ENCODE measurements around the gene CPLANE1. TPM values are rescaled to one million over a fixed set of nuclear protein-coding genes. Genes with fewer than 3 reads are reported as not detected.
A peak's percentile ranks its signal among the peaks of the same experiment; 100 is the strongest.
"Not testable (repeated sequence)": the region's sequence is repeated elsewhere in the genome, so short reads cannot be mapped to it uniquely, and the experiment has no call there.

Gene CPLANE1
- total RNA-seq, 2 experiments from 2014 or later: 7.2 to 10.5 TPM

GRCh38 chr5:37112383-37112991 is 136.7 kb downstream of the CPLANE1 start:
- ATAC-seq (peak; percentile 60), DNase-seq (peak; percentile 27)
- peak overlapping the region; percentile 83 for H3K27ac Mint-ChIP-seq
- ChIA-PET CTCF (interaction anchor here (0.7 to 1.3 kb wide), 6 partner anchors 9 to 283 kb away, joined by 3 to 6 read pairs (median 4); no protein-coding TSS in a partner anchor), POLR2A (interaction anchor here (1.4 kb wide), 1 partner anchor 9 kb away, joined by 3 read pairs; no protein-coding TSS in a partner anchor)
- peaks cover 4% of the 10 kb centered on the region for H3K9me3 Mint-ChIP-seq (ENCODE audit: insufficient read depth)
- H3K4me1 Mint-ChIP-seq (ENCODE audit: low read depth): peaks cover 43% of the 10 kb centered on the region
- no peaks in the 10 kb centered on the region for H3K27me3 Mint-ChIP-seq (ENCODE audit: low read depth)
- H3K4me3 Mint-ChIP-seq: peak overlapping the region; percentile 50
- H3K36me3 Mint-ChIP-seq (ENCODE audit: low read depth): peaks cover 54% of the 10 kb centered on the region

- Mint-ChIP-seq H3K27ac (peak overlapping the region; percentile 83), H3K4me3 (peak overlapping the region; percentile 50), H3K4me1 (ENCODE audit: low read depth) (peaks cover 43% of the 10 kb centered on the region), H3K9me3 (ENCODE audit: insufficient read depth) (peaks cover 4% of the 10 kb centered on the region), H3K27me3 (ENCODE audit: low read depth) (no peaks in the 10 kb centered on the region), H3K36me3 (ENCODE audit: low read depth) (peaks cover 61% of the 10 kb centered on the region)
- ChIA-PET CTCF (interaction anchor here (1.0 to 1.7 kb wide), 5 partner anchors 8 to 86 kb away, joined by 3 to 6 read pairs (median 4); no protein-coding TSS in a partner anchor), POLR2A (interaction anchor here (1.0 kb wide), 1 partner anchor 9 kb away, joined by 3 read pairs; no protein-coding TSS in a partner anchor)
- ATAC-seq (peak; percentile 83), DNase-seq (peak; percentile 60)
Measured at GRCh38 chr5:37111426-37112382, 137.5 kb downstream of the CPLANE1 start.

- ATAC-seq: no peak
- Mint-ChIP-seq H3K36me3 (ENCODE audit: low read depth) (peaks cover 59% of the 10 kb centered on the region), H3K9me3 (ENCODE audit: insufficient read depth) (peaks cover 4% of the 10 kb centered on the region), H3K4me3 (no peak overlapping the region), H3K27me3 (ENCODE audit: low read depth) (no peaks in the 10 kb centered on the region), H3K27ac (peak overlapping the region; percentile 63), H3K4me1 (ENCODE audit: low read depth) (peaks cover 48% of the 10 kb centered on the region)
- CTCF ChIA-PET: interaction anchor here (1.7 kb wide), 1 partner anchor 10 kb away, joined by 6 read pairs; no protein-coding TSS in a partner anchor
- POLR2A ChIA-PET: no interaction called here
- no peak for DNase-seq
Measured at GRCh38 chr5:37110135-37110534, 139.0 kb downstream of the CPLANE1 start.

GRCh38 chr5:37109338-37109737 is 139.8 kb downstream of the CPLANE1 start:
- H3K27ac Mint-ChIP-seq: no peak overlapping the region
- ChIA-PET POLR2A (interaction anchor here (0.5 kb wide), 1 partner anchor 211 kb away, joined by 3 read pairs; no protein-coding TSS in a partner anchor), CTCF (no interaction called here)
- H3K36me3 Mint-ChIP-seq (ENCODE audit: low read depth): peaks cover 58% of the 10 kb centered on the region
- H3K27me3 Mint-ChIP-seq (ENCODE audit: low read depth): no peaks in the 10 kb centered on the region
- DNase-seq (no peak), ATAC-seq (no peak)
- H3K4me3 Mint-ChIP-seq: no peak overlapping the region
- peaks cover 48% of the 10 kb centered on the region for H3K4me1 Mint-ChIP-seq (ENCODE audit: low read depth)
- H3K9me3 Mint-ChIP-seq (ENCODE audit: insufficient read depth): peaks cover 4% of the 10 kb centered on the region

- ATAC-seq: no peak
- Mint-ChIP-seq H3K36me3 (ENCODE audit: low read depth) (peaks cover 63% of the 10 kb centered on the region), H3K4me1 (ENCODE audit: low read depth) (peaks cover 23% of the 10 kb centered on the region), H3K9me3 (ENCODE audit: insufficient read depth) (peaks cover 14% of the 10 kb centered on the region), H3K27me3 (ENCODE audit: low read depth) (no peaks in the 10 kb centered on the region), H3K4me3 (peak overlapping the region; percentile 7), H3K27ac (peak overlapping the region; percentile 51)
- ChIA-PET CTCF (interaction anchor here (1.0 to 1.6 kb wide), 2 partner anchors 14 to 19 kb away, joined by 4 read pairs; no protein-coding TSS in a partner anchor), POLR2A (no interaction called here)
- DNase-seq: no peak
Measured at GRCh38 chr5:37103302-37103701, 145.9 kb downstream of the CPLANE1 start.

GRCh38 chr5:37099267-37099666 is 149.9 kb downstream of the CPLANE1 start:
- CTCF ChIA-PET; H3K4me3 Mint-ChIP-seq; ATAC-seq; DNase-seq; H3K27ac Mint-ChIP-seq; POLR2A ChIA-PET; H3K27me3 Mint-ChIP-seq (ENCODE audit: low read depth): not testable (repeated sequence)
- Mint-ChIP-seq H3K4me1 (ENCODE audit: low read depth) (peaks cover 22% of the 10 kb centered on the region), H3K36me3 (ENCODE audit: low read depth) (peaks cover 64% of the 10 kb centered on the region), H3K9me3 (ENCODE audit: insufficient read depth) (peaks cover 27% of the 10 kb centered on the region)

GRCh38 chr5:37093795-37094194 is 155.4 kb downstream of the CPLANE1 start:
- H3K27me3 Mint-ChIP-seq (ENCODE audit: low read depth); H3K4me3 Mint-ChIP-seq; H3K27ac Mint-ChIP-seq; ATAC-seq; DNase-seq; H3K4me1 Mint-ChIP-seq (ENCODE audit: low read depth); POLR2A ChIA-PET: not testable (repeated sequence)
- CTCF ChIA-PET: interaction anchor here (0.6 kb wide), 1 partner anchor 66 kb away, joined by 3 read pairs; no protein-coding TSS in a partner anchor
- H3K36me3 Mint-ChIP-seq (ENCODE audit: low read depth): peaks cover 25% of the 10 kb centered on the region
- peaks cover 18% of the 10 kb centered on the region for H3K9me3 Mint-ChIP-seq (ENCODE audit: insufficient read depth)

- CTCF ChIA-PET: no interaction called here
- H3K36me3 Mint-ChIP-seq (ENCODE audit: low read depth): peaks cover 5% of the 10 kb centered on the region
- no peaks in the 10 kb centered on the region for H3K9me3 Mint-ChIP-seq (ENCODE audit: insufficient read depth)
- POLR2A ChIA-PET: no interaction called here
- H3K4me3 Mint-ChIP-seq: no peak overlapping the region
- no peak overlapping the region for H3K27ac Mint-ChIP-seq
- DNase-seq (no peak), ATAC-seq (no peak)
- H3K4me1 Mint-ChIP-seq (ENCODE audit: low read depth): no peaks in the 10 kb centered on the region
- H3K27me3 Mint-ChIP-seq (ENCODE audit: low read depth): no peaks in the 10 kb centered on the region
Measured at GRCh38 chr5:37090781-37091180, 158.4 kb downstream of the CPLANE1 start.

- Mint-ChIP-seq H3K4me3 (no peak overlapping the region), H3K36me3 (ENCODE audit: low read depth) (peaks cover 4% of the 10 kb centered on the region), H3K27me3 (ENCODE audit: low read depth) (no peaks in the 10 kb centered on the region), H3K27ac (no peak overlapping the region), H3K9me3 (ENCODE audit: insufficient read depth) (no peaks in the 10 kb centered on the region), H3K4me1 (ENCODE audit: low read depth) (no peaks in the 10 kb centered on the region)
- no peak for ATAC-seq
- ChIA-PET CTCF (interaction anchor here (1.4 kb wide), 1 partner anchor 10 kb away, joined by 3 read pairs; no protein-coding TSS in a partner anchor), POLR2A (no interaction called here)
- DNase-seq: no peak
Measured at GRCh38 chr5:37090123-37090726, 159.0 kb downstream of the CPLANE1 start.

- H3K9me3 Mint-ChIP-seq (ENCODE audit: insufficient read depth): no peaks in the 10 kb centered on the region
- ATAC-seq (no peak), DNase-seq (no peak)
- ChIA-PET POLR2A (no interaction called here), CTCF (no interaction called here)
- peaks cover 6% of the 10 kb centered on the region for H3K36me3 Mint-ChIP-seq (ENCODE audit: low read depth)
- no peaks in the 10 kb centered on the region for H3K4me1 Mint-ChIP-seq (ENCODE audit: low read depth)
- H3K4me3 Mint-ChIP-seq: no peak overlapping the region
- H3K27ac Mint-ChIP-seq: no peak overlapping the region
- H3K27me3 Mint-ChIP-seq (ENCODE audit: low read depth): no peaks in the 10 kb centered on the region
Measured at GRCh38 chr5:37088009-37088408, 161.2 kb downstream of the CPLANE1 start.

GRCh38 chr5:37086466-37087173 is 162.6 kb downstream of the CPLANE1 start:
- Mint-ChIP-seq H3K27me3 (ENCODE audit: low read depth) (no peaks in the 10 kb centered on the region), H3K4me1 (ENCODE audit: low read depth) (no peaks in the 10 kb centered on the region), H3K9me3 (ENCODE audit: insufficient read depth) (no peaks in the 10 kb centered on the region), H3K4me3 (no peak overlapping the region), H3K36me3 (ENCODE audit: low read depth) (peaks cover 11% of the 10 kb centered on the region), H3K27ac (no peak overlapping the region)
- ATAC-seq (no peak), DNase-seq (no peak)
- POLR2A ChIA-PET: no interaction called here
- CTCF ChIA-PET: no interaction called here

All from activated CD8-positive, alpha-beta T cell treated with anti-CD3 and anti-CD28 coated beads, Interleukin-2, amount 10 ng/mL, durations not matched to agents 7 days and 5 days (primary cell).